ENCODE data around the gene KMT2A. TPM values are rescaled to one million over a fixed set of nuclear protein-coding genes. Genes with fewer than 3 reads are reported as not detected.
"Not testable (repeated sequence)": the region's sequence is repeated elsewhere in the genome, so short reads cannot be mapped to it uniquely, and the experiment has no call there.

Gene KMT2A
- total RNA-seq, 4 donors from 2014 or later: 57.8 to 94.6 (median 63.6) TPM

GRCh38 chr11:118450451-118450850 lies 14.2 kb downstream of the KMT2A start:
- TF ChIP-seq CTCF (IDR thresholded peaks at IDR 0.05): no peak
- no peak for TF ChIP-seq POLR2A (IDR thresholded peaks at IDR 0.05)
- intact Hi-C loops (cut with DNase I; ENCODE audit: low total_unique reads): no loop called here
- H3K4me3 ChIP-seq (ENCODE audit: low read depth, poor library complexity, severe bottlenecking): no peak overlapping the region
- DNase-seq (ENCODE audit: low spot score in 2 of 2): no peak
- WGBS, 2 donors: 89 to 93% methylated on average over 1 of the region's 1 CpG

GRCh38 chr11:118462178-118462577 lies 25.9 kb downstream of the KMT2A start:
- WGBS, 2 donors: 80 to 91% methylated on average over 2 of the region's 2 CpGs
- no peak for DNase-seq (ENCODE audit: low spot score in 2 of 2)
- no peak for TF ChIP-seq POLR2A (IDR thresholded peaks at IDR 0.05)
- no peak for TF ChIP-seq CTCF (IDR thresholded peaks at IDR 0.05)
- no peak overlapping the region for H3K4me3 ChIP-seq (ENCODE audit: low read depth, poor library complexity, severe bottlenecking)
- intact Hi-C loops (cut with DNase I; ENCODE audit: low total_unique reads): no loop called here

DNA sequence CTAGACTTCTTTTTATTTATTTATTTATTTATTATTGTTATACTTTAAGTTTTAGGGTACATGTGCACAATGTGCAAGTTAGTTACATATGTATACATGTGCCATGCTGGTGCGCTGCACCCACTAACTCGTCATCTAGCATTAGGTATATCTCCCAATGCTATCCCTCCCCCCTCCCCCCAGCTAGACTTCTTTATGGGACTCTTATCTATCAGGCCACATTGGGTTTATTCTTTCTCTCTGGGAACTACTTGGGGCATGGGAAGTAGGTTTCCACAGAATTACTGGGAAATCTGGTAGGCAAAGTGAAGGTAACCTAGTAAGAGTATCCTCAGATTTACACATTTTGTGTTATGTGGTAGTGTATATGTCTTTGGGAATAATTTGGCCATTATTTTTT lies 32.7 kb downstream of the KMT2A start:
- WGBS, 2 donors: 98 to 100% methylated on average over 2 of the region's 2 CpGs
- H3K4me3 ChIP-seq (ENCODE audit: low read depth, poor library complexity, severe bottlenecking); intact Hi-C loops (cut with DNase I; ENCODE audit: low total_unique reads); DNase-seq (ENCODE audit: low spot score in 2 of 2): not testable (repeated sequence)

DNA sequence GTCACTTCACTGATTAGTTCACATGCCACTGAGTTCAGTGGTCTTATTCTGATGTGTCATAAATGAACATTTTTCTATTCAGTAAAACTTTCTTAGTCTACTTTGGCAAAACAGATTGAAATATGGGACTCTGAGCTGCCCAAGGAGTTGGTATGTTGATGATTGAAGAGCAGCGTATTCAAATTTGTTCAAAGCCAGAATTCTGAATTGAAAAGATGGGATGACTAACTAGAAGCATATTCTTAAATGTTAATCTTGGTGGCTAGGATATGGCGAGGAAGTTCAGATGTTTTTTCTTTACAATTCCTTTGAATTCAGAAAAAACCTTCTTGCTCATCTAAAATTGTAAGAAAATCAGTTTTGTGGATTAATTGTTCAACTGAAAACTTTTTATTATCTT lies 34.7 kb downstream of the KMT2A start:
- no peak for DNase-seq (ENCODE audit: low spot score in 2 of 2)
- TF ChIP-seq POLR2A (IDR thresholded peaks at IDR 0.05): no peak
- no peak for TF ChIP-seq CTCF (IDR thresholded peaks at IDR 0.05)
- WGBS, 2 donors: 87 to 99% methylated on average over 2 of the region's 2 CpGs
- H3K4me3 ChIP-seq (ENCODE audit: low read depth, poor library complexity, severe bottlenecking): no peak overlapping the region
- intact Hi-C loops (cut with DNase I; ENCODE audit: low total_unique reads): no loop called here

DNA sequence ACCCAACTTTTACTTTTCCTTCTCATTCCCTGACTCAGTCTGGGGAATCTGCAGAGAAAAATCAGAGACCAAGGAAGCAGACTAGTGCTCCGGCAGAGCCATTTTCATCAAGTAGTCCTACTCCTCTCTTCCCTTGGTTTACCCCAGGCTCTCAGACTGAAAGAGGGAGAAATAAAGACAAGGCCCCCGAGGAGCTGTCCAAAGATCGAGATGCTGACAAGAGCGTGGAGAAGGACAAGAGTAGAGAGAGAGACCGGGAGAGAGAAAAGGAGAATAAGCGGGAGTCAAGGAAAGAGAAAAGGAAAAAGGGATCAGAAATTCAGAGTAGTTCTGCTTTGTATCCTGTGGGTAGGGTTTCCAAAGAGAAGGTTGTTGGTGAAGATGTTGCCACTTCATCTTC lies 37.2 kb downstream of the KMT2A start:
- intact Hi-C loops (cut with DNase I; ENCODE audit: low total_unique reads): no loop called here
- no peak for DNase-seq (ENCODE audit: low spot score in 2 of 2)
- TF ChIP-seq POLR2A (IDR thresholded peaks at IDR 0.05) (no peak), CTCF (IDR thresholded peaks at IDR 0.05) (no peak)
- H3K4me3 ChIP-seq (ENCODE audit: low read depth, poor library complexity, severe bottlenecking): no peak overlapping the region
- 89 to 94% methylated on average over 6 of the region's 6 CpGs for WGBS, 2 donors

- H3K4me3 ChIP-seq (ENCODE audit: low read depth, poor library complexity, severe bottlenecking): no peak overlapping the region
- TF ChIP-seq CTCF (IDR thresholded peaks at IDR 0.05) (no peak), POLR2A (IDR thresholded peaks at IDR 0.05) (no peak)
- intact Hi-C loops (cut with DNase I; ENCODE audit: low total_unique reads): no loop called here
- DNase-seq (ENCODE audit: low spot score in 2 of 2): no peak
- 65 to 74% methylated on average over 7 of the region's 7 CpGs for WGBS, 2 donors
Measured at GRCh38 chr11:118476676-118477075, 40.4 kb downstream of the KMT2A start.

DNA sequence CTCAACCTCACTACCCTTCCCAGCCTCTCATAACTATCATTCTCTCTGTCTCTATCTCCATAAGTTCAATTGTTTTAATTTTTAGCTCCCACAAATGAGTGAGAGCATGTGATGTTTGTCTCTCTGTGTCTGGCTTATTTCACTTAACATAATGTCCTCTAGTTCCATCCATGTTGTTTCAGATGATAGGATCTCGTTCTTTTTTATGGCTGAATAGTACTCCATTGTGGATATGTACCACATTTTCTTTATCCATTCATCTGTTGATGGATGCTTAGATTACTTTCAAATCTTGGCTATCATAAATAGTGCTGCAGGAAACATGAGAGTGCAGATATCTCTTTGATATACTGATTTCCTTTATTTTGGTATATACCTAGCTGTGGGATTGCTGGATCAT lies 44.9 kb downstream of the KMT2A start:
- WGBS, 2 donors: 100% methylated on average over 1 of the region's 1 CpG
- intact Hi-C loops (cut with DNase I; ENCODE audit: low total_unique reads); H3K4me3 ChIP-seq (ENCODE audit: low read depth, poor library complexity, severe bottlenecking); DNase-seq (ENCODE audit: low spot score in 2 of 2): not testable (repeated sequence)
